Activated T-cell treated with anti-CD3 and anti-CD28 coated beads for 1 hour (primary cell): ENCODE results near the gene AMPD1.

ENCODE experiments used
- DNase-seq: peaks from one replicate; pipeline ENCODE4 v3.0.0-alpha.2; 2020; ENCODE audit warnings: low read depth

AMPD1 gene

DNA sequence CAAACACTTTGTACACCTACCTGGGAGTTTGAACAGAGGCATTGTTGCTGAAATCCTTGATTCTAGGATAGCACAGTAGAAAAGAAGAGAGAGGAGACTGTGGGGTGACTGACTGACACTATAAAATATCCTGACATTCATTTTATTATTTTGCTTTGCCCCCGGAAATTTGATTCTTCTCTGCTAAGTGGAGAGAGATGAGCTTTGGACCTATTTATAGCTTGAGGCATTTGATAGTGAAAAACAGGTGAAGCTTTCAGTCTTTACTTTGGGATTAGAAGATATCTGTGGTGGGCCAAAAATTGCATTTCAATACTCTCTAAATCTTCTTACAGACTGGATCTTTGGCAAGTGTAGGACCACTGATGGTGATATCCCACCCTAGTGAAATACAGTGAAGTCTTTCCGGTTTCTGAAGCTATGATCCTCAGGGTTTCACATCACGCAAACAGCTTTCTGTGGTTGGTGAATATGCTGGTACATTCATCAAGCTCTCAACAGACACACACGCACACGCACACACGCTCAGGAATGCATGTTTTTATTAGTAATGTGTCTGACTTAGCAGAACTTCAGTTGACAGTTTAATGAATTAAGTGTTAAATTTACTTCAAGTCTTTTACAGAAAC, at the start of gene AMPD1:
Gene AMPD1 (minus strand): TSS at position 117 of the 629 bp plus-strand sequence. CDS start 75 bp downstream, at position 42.
- DNase-seq: no peak

DNA sequence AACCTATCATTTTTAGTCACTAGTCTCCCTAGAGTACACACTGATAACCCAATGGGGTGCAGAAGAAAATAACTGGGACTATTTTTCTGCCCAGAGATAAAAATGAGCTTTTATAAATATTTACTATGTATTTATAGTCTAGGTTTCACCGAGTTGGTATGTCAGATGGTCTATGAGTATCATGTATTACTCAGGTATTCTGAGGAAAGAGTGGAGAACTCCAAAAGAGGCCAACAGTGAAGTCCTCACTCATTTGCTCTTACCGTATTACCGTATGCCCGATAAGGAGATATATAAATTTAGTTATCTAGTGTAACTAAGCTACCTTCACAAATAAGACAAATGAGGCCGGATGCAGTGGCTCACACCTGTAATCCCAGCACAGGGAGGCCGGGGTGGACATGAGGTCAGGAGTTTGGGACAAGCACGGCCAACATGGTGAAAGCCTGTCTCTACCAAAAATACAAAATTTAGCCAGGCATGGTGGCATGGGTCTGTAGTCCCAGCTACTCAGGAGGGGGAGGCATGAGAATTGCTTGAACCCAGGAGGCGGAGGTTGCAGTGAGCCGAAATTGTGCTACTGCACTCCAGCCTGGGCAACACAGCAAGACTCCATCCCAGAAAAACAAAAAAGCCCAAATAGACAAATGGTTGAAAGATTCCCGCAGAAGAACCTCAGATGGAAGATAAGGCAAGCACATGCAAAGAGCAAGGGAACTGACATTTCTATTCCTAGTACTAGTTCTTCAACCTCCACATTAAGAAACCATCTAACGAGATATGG, 46.8 kb upstream of the AMPD1 start:
- no peak for DNase-seq

DNA sequence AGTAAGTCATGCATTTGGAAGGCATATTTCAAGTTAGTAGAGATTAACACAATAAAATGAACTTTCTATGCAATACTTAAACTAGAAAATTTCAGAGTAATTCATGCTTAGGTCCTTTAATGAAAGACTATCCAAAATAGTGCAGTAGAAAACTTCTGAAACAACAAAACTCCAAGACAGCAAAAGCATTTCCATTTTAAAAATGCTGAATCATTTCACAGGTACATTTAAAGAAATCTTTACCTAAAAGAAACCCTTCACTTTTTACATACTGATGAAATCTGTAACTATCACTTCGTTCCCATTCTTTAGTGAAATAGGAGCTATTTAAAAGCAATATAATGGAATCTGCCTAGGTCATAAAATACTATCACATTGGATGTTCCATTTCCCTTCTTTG, 45.0 kb upstream of the AMPD1 start:
- DNase-seq: no peak

GRCh38 chr1:114737314-114737849, 42.0 kb upstream of the AMPD1 start:
- no peak for DNase-seq

- no peak for DNase-seq
These were observed 40.1 kb upstream of the AMPD1 start for GRCh38 chr1:114735479-114735878.

GRCh38 chr1:114729782-114730181, 34.4 kb upstream of the AMPD1 start:
- DNase-seq: no peak

GRCh38 chr1:114728553-114728952, 33.2 kb upstream of the AMPD1 start:
- no peak for DNase-seq

DNA sequence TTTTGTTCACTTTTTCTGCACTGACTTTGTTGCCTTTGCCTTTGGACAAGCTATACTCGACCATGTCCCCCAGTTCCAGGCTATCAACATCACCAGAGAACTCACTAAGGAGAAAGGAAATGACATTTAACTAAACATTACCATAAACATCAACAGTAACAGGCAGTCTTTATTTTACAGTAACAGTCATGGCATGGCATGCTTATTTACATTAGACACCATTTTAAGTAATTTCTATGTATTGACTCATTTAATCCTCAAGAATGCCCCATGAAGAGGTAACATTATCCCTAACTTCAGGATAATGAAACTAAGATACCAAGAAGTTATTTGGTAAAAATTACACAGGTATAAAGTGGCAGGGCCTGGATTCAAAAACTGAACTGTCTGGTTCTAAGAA, 29.9 kb upstream of the AMPD1 start:
- no peak for DNase-seq

DNA sequence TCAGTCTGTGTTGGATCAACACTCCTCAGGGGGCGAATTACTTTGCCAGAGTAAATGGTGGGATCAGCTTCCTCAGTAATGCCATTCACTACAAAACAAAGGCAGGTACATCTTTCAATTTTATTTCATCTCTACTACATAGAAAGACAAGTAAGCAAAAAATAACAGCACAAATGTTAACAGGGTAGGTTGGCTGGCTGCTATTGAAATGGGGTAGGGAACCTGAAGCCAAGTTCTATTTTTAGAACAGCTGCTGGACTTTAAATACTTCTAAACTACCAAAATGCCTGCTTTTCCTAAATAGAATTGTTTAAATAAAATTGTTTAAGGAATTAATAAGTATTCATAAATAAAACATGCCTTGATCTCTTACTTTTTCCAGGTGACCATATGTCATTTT, 28.6 kb upstream of the AMPD1 start:
- no peak for DNase-seq

GRCh38 chr1:114723457-114723856, 28.1 kb upstream of the AMPD1 start:
- DNase-seq: no peak

DNA sequence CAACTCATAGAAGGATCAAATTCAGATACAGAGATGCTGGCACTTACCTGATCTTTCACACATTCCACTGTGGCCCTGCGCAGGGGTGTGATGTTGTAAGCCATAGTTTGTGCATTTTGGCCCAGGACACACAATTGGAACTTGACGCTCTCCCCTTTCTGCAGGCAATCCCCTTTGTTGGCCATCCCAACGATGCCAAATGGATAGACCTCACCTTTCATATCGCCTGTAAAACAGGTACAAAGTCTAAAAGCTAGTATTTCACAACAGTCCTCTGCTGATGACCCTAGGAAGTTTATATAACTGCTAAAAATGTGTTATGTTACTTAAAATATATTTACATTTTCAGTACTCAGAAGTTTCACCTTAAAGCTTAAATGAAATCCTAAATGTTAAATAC, 25.1 kb upstream of the AMPD1 start:
- DNase-seq: no peak

GRCh38 chr1:114719424-114719787, 24.1 kb upstream of the AMPD1 start:
- DNase-seq: no peak

DNA sequence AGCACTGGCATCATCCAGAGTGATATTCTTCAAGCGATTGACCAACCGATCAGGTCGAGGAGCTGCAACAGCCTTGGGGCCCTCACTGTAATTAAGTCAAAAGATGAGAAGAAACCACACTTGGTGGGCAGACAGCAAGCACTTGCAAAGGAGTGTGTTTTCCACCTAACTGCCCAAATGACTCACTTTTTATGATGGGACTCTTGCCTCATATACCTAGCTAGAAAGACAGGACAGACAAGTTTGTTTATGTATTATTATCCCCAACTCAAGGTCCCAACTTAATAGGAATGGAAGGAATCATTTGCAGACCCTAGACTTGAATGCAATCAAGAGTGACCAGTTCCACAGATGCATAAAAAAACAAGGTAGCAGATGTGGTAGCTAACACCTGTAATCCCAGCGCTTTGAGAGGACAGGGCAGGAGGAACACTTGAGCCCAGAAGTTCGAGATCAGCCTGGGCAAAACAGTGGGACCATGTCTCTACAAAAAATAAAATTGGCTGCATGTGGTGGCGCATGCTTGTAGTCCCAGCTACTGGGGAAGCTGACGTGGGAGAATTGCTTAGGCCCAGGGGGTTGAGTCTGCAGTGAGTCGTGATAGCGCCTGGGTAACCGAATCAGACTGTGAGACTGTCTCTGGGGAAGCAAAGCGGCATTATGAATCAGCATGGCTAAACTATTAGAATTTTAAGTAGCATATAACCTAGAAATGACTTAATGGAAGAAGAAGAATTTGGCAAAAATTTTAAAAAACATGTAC, 23.5 kb upstream of the AMPD1 start:
- DNase-seq: no peak

GRCh38 chr1:114716304-114717170, 21.2 kb upstream of the AMPD1 start, which contains the start of gene NRAS:
Gene NRAS, minus strand, starts transcription at chr1:114716771. Its CDS starts 611 bp downstream, at chr1:114716160.
- peak; percentile 95 for DNase-seq

- DNase-seq: no peak
These were observed 20.6 kb upstream of the AMPD1 start for GRCh38 chr1:114715952-114716303.

DNA sequence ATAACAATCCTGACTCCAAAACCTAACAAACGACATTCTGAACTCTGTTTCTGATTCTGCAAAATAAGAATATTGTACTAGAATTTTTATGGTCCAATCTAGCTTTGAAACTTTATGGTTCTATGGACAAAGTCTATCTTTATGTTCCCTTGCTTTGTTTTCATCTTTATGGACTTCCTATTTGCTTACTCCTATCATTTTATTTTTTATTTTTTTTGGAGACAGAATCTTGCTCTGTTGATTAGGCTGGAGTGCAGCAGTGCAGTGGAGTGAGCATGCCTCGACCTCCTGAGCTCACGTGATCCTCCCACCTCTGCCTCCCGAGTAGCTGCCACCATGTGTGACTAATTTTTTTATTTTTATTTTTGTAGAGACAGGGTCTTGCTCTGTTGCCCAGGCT, 17.6 kb upstream of the AMPD1 start:
- no peak for DNase-seq

DNA sequence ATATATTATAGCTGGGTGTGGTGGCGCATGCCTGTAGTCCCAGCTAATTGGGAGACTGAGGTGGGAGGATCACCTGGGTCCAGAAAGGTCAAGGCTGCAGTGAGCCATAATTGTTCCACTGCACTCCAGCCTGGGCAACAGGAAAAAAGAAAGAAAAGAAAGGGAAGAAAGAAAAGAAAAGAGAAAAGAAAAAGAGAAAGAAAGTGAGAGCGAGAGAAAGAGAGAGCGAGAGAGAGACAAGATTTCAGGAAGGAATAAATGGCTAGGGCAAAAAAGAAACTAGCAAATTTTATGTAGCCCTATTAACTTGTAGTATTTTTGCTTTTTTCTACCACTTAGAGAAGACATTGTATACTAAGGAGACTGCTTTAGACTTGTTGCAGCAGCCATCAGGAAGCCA, 15.0 kb upstream of the AMPD1 start:
- no peak for DNase-seq

DNA sequence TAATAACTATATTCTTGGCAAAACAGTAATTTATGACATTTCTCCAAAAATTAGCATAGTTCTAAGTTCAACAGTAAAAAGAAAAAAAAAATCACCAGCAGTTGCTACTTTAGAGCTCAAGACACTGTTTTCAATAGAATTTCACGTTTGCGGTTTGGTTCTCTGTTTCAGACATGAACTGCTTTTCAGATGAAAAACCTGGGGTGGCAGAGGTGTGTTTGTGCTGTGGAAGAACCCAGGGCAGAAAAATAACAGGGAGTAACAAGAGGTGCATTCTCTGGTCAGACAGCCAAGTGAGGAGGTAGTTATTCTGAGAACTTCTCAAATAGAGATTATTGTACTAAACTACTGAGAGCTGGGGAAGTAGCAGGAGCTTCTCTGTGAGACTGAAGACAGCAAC, 12.3 kb upstream of the AMPD1 start:
- no peak for DNase-seq

- no peak for DNase-seq
These were observed 7.9 kb upstream of the AMPD1 start for GRCh38 chr1:114703242-114703641.

DNA sequence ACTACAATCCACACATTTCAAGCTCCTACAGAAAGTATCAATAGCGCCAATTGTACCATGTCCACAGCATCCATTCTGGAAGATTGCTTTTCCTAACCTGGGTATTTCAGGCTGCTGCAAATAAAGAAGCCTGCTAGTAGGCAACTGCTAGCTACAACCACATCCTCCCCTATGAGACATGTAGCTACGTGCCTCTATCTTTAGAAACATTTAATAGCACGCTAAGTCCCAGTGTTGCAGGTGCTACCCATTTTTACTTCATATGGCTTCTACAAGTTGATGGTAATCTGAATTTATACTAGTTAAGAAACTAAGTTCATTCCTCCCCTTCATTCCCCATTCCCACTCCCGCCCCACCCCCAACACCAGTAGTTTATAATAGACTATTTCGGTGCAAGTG, 7.4 kb upstream of the AMPD1 start:
- DNase-seq: no peak

DNA sequence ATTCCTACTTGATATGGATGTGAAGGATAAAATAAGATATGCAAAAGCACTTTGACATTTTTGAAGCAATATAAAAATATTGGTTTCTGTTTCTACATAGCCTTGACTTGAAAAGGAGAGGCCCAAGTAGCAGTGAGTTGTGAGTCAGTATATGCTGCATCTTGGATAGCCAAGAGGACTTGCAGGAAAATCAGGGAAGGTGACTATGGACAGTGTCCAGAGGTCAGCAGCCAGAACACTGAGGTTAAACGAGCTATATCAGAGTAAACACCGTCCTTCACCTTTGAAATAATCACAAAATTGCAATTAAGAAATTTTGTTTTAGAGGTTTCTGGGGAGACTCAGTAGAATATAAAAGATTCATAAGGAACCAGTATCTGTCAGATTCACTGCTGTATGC, 6.6 kb upstream of the AMPD1 start:
- DNase-seq: no peak

DNA sequence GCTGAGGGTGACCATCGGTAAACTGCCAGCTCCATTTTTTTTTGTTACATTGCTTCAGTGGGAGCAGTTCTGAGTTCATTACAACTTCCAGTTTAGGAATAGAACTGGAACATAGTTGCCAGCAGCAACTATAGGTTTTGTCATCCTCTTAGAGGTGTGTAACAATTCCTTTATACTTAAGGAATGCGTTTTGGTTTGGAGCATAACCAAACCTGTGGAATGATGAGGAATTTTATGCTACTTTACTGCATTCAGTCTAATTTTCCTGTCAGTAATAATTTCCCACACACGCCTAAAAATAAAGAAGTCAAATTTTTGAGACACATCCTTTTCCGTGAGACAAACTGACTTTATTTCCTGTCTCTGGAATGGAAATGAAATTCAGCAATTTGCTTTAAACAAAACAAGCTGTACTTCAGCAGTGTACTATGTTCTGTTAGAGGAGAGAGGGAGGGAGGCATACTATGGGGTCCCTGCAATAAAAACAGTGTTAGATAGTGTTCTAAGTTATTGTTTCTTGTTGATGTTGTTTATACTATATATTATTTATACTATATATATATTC, 4.8 kb upstream of the AMPD1 start:
- no peak for DNase-seq
